NCI-H2227 treated with DMSO at 0.1 percent for 48 hours (cell line): ENCODE data around the gene MGAT4B.
"Not testable (repeated sequence)": the region's sequence is repeated elsewhere in the genome, so short reads cannot be mapped to it uniquely, and the experiment has no call there.

Experiments
- DNase-seq: peaks from one replicate; lab custom pipeline; 2025; lab: John Stamatoyannopoulos, UW

The MGAT4B gene

DNA sequence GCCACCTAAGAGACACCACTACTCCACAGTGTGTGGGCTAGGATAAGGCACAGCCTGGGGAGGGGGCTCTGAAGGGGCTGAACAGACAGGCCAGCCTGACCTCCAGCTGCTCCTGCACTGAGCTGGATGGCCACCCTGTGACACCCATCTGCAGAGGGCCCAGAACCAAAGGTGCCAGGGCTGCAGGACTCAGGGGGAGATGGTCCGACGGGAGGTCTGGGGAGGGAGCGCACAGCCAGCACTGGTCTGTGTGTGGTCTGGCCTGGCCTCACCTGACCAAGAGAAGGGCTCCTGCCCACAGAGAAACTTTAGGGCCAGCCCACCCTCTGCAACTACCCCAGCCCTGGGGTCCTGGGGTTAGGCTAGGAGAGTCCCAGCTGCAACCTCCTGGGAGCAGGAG, 12.1 kb downstream of the MGAT4B start:
- no peak for DNase-seq

DNA sequence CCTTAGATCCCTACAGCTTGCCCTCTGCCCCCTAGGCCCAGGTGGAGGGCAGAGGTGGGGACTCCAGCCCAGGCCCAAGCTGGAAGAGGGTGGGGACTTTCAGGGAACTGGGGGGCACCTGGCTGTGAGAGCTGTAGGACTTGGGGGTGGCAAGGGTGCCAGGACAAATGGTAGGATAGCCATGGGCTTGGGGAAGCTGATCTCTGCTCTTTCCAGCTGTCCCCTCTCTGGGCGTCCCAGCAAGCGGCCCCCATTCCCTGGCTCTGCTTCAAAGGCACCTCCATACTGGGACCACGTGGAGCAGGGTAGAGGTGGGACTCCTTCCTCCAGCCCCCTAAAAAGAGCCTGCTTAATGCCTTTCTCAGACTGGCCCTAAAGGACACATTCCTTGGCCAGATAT, 12.5 kb downstream of the MGAT4B start:
- no peak for DNase-seq

DNA sequence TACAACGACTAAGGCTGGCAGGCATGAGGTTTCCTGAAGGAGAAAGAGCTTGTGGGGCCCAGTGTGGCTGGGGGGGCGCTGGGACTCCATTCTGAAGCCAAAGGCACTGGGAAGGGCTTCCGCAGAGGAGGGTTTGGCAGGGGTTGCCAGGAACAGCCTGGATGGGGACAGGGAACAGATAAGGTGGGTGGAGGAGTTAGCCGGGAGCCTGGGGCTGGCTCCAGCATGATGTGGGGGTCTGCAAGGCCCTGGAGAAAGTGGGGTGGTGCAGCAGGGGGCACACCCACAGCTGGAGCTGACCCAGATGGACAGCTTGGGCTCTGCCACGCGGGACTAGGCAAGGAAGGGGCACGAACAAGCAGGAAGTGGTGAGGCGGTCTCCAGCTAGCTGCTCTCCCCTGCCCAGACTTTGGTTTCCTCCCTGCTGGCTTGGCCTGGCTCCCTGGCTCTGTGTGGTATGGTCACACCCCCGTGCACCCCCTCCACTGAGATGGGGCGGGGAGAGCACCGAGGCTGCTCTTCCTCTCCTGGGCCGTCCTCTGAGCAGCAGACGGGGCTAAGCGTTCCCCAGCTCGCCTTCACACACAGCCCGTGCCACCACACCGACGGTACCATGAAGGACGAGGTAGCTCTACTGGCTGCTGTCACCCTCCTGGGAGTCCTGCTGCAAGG, 13.1 kb downstream of the MGAT4B start, which contains the start of gene LTC4S:
Gene LTC4S (plus strand): TSS at position 519 of the 672 bp plus-strand sequence. CDS start 95 bp downstream, at position 614.
- DNase-seq: no peak

DNA sequence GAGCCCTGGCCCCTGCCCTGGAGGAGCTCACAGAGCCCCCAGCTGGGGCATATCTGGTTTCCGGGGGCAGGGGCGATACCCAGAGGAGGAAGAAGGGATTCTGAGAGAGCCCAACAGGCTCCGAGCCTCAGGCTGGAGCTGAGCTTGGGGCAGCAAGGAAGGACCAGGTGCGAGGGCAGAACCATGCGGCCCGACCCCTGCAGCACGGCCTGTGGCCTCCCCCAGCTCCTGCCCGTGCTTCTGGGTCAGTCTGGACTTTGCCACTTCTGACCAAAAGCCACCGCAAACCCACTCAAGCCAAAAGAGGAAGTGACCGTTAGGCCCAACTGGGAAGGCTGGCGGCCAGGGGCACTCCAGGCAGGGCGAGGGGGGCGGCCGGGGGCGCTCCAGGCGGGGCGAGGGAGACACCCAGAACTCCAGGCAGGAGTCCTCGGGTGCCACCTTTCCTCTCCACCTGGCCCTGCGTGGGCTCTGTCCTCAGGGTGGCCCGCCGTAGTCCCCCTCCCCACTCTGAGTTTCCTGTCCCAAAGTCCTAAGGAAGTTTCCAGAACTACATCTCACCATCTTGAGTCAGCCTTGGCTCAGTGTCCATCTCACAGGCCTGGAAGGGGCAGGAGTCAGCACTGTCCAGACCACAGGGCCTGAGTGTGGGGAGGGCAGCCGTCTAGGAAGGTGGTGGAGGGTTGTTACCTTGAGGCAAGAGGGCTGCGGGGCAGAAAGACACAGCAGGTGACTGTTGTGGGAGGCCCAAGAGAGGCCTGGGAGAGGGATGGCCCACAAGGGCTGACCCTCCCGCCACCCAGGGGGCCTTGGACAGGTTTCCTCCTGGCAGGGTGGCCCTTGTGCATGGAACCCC, 13.8 kb downstream of the MGAT4B start:
- DNase-seq: no peak

DNA sequence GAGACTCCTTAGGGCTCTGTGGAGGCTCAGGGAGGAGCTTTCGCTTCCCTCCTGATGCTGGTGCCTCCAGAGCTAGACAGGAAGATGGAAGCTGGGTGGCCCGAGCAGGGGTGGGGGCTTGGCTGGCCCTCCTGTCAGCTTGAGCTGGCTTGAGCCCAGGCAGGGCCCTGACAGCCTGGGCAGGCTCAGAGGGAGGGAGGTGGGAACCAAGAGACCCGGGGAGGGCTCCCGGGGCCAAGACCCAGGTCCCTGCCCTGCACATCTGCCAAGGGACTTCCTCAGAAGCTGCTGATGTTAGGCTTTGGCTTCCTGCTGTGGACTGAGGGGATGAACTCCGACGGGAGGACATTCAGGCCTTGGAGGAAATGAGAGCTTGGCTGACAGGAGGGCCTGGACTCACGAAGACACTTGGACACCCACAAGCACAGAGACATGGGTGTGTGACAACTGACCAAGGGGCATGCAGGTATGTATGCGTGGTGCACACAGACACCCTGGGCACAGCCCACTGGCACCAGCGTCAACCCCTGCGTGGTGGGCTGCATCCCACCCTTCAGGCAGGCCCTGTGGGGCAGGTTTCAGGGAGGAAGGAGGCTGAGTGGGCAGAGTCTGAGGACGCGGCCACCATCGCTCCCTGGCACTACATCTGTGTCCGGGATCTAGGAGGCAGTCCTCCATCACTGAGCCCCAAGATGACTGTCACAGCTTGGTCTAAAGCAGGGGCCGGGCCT, 14.6 kb downstream of the MGAT4B start:
- DNase-seq: no peak

DNA sequence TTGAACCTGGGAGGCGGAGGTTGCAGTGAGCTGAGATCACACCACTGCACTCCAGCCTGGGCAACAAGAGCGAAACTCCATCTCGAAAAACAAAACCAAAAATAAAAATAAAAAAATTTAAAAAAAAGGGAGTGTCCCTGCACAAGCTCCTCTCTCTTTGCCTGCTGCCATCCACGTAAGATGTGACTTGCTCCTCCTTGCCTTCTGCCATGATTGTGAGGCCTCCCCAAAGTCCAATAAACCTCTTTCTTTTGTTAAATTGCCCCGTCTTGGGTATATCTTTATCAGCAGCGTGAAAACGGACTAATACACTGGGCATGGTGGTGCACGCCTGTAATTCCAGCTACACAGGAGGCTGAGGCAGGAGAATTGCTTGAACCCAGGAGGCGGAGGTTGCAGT, 17.4 kb downstream of the MGAT4B start:
- not testable (repeated sequence) for DNase-seq

DNA sequence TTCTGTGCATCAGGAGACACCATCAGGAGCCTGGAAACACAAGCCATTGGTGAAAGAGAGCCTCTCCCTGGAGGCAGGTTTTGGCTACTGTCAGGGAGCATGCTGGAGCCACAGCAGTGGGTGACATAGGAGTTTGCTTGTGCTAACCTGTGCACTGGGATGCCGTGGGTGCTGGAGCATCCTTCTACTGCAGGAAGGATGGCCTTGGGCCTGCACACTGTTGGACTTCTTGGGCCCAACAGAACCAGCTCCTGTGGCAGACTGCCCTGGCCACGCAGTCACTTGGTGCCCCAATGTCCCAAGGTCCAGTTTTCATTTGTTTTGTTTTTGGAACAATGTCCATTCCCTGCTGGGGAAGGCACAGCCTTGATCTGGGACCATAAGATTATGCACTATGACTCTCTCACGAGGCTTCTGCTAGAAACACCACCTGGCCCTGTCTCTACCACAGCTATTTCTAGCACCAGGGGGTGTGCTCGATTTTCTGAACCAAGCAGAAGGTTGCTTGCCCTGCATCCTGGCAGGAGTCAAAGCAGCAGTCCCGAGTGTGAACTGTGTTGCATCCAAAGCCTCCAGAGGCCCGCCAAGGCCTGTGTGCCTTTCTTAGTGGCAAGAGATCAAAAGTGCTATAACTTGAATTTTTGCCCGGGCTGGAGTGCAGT, 18.3 kb downstream of the MGAT4B start:
- no peak for DNase-seq

DNA sequence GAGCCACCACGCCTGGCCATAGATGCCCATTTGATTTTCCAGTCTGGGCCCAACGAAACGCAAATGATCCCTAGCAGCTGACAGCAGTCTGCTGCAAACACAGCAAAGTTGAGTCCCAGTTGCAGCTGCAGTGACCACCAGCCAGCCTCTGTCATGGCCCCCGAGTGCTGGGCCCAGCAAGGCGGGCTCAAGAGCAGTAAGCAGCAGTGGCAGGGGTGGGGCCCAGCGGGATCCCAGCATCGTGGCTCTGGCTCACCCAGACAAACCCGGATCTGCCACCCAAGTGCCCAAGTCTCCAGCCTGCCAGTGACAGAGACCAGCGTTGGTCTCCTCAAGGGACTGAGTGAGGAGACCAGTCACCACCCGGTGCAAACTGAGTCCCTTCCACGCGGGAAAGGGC, 19.8 kb downstream of the MGAT4B start:
- DNase-seq: no peak

DNA sequence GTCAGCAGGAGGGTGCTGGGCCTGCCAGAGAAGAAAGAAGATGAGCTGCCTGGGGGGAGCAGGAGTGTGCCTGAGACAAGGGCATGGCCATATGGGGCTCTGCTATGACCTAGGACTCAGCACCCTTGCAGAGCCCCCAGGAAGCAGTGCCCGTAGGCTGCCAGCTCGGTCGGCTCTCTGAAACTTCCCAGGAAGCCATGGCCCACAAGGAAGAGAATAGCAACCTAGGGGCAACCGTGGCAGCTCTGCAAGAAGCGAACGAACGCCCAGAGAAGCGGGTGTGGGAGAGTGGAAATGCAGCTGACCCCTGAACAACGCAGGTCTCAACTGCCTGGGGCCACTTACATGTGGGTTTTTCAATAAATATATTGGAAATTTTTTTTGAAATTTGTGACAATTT, 23.5 kb downstream of the MGAT4B start:
- no peak for DNase-seq

DNA sequence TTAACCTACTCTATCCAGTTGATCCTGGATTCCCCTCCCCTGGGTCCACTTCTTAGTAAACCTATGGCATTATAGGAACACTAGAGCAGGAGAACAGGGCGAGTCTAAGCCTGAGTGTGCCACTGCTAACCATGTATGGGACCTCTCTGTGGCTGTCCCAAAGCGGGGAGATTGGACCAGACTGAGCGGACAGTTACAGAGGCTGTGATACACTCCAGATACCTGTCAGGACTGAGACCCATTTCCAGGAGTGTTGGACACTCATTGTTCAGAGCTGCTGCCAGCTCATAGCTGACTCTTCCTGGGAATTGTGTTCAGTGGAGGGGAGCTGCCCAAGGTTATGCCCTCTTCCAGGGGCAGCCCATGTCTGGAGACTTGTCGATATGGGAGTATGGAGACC, 24.8 kb downstream of the MGAT4B start:
- DNase-seq: no peak

DNA sequence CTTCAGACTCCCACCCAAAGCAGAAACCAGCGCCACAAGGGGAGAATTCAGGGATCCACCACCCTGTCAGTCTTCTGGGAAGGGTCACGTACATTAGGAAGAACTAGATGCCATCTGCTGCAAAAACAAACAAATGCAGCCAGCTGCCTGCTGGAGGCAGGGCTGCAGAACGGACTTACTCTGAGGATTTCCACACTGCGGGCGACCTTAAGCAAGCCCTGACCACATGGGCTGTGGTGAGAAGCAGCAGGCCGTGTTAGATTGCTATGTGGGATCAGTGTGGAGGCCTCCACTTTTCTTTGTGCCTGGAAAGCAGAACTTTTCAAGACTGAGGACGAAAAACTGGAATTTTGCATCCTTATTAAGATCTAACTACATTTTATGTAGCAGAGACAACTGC, 26.3 kb downstream of the MGAT4B start:
- DNase-seq: no peak

DNA sequence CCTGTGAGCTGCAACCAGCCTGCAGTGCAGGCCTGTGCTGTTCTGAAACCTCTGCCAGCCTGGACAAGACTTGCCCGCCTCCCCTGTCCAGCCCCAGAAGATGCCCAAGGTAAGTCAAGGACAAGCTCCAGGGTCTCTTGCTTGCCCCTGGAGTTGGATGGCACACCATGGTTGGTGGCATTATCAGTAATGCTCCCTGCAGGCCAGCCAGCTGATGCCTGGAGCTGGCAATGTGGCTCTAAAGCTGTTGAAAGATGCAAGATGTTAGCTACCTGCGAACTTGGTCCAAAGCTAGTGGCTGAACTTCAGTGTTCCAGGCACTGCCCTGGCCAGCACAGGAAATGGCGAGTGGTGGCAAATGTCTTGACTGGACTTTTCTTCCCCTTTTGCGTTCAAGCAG, 26.8 kb downstream of the MGAT4B start:
- DNase-seq: no peak

DNA sequence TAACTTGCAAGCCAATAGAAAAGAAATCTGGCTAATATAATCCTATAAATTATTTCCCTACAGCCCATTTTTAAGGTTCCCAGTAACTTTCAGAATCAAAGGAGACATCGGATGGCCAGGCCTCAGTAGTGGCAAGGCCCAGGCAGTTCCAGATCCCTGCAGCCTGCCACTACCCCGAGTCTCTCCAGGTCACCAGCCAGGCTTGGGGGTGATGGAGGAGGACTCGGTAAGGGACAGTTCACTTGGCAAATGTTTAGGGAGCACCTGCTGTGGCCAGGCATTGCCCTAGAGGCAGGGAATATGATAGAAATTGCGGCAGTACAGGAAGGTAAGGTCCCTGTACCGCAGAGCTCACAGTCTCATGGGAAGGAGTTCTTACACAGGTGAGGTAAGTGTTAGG, 28.1 kb downstream of the MGAT4B start:
- DNase-seq: no peak

DNA sequence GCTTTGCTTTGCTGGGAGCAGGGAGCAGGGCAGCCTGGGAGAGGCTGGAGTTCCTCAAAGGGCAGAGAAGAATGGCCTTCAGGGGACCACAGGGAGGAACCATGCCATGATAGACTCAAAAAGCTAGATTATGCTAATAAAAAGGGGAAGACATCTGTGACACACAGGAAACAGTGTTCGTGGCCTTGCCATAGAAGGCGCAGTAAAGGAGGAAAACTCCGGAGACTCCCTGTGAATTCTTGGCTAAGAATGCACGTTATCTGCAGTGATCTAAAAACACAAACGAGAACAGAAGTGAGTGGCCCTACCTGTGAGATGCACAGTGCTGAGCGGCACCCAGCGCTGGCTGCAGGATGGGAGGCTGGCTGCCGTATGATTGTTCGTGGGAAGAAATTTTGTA, 28.8 kb downstream of the MGAT4B start:
- no peak for DNase-seq

DNA sequence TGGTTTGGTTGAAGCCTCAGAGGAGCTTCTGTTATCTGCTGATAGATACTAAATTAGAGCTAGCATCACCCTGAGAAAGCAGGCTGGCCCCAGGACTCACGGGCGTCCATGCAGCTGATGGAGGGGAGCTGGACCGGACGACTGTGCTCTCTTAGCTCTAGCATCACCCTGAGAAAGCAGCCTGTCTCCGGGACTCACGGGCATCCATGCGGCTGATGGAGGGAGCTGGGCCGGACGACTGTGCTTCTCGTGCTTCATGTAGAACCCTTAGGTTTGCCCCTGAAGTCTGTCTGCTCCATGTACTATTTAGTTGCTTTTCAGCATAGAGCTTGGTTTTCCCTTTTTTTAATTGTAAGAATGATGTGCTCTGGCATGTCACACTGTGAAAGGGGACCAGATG, 29.2 kb downstream of the MGAT4B start:
- DNase-seq: no peak

DNA sequence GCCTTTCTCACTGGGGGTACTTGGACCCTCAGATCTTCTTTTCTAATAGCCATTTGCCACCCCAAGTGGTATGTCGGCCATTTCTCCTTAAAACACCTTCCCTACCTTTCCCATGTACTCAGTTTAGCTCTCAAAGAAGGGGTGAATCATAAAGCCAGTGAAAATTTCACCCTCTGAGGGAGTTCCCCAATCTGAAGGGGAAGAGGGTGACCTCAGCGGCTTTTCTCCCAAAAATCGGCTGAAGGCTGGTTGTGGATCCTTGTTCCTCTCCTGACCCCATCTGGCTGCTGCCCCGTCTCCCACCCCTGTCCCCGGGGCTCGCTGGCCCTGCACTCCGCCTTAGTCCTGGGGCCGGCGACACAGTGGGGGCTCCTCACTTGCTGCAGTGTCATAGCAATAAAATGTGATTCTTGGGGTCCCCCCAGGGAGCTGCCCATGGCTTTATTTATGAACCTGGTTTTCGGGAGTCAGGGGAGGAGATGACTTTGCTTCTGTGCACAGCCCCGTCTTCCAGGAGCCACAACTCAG, 30.2 kb downstream of the MGAT4B start:
- no peak for DNase-seq

DNA sequence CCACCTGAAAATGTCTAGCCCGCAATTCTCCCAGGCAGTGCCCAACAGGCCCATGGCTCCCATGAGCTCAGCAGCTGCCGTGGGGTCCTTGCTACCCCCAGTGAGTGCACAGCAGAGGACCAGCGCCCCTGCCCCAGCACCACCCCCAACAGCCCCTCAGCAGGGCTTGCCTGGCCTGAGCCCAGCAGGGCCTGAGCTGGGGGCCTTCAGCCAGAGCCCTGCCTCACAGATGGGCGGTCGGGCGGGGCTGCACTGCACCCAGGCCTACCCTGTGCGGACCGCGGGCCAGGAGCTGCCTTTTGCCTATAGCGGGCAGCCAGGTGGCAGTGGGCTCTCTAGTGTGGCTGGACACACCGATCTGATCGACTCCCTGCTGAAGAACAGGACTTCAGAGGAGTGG, 32.2 kb downstream of the MGAT4B start:
- DNase-seq: no peak

DNA sequence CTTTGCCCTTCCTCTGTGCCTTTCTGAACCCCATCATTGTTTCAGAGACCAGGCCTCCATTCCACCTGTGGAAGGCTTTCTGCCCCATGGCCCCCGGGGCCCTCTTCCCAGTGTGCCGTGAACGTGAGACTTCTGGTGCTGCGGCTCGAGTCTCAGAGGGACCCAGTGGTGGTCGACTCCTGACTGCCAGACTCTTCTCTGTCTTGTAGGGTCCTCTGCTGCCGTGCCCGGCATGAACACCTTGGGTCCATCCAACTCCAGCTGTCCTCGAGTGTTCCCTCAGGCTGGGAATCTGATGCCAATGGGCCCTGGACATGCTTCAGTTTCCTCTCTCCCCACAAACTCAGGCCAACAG, 33.0 kb downstream of the MGAT4B start:
- no peak for DNase-seq

DNA sequence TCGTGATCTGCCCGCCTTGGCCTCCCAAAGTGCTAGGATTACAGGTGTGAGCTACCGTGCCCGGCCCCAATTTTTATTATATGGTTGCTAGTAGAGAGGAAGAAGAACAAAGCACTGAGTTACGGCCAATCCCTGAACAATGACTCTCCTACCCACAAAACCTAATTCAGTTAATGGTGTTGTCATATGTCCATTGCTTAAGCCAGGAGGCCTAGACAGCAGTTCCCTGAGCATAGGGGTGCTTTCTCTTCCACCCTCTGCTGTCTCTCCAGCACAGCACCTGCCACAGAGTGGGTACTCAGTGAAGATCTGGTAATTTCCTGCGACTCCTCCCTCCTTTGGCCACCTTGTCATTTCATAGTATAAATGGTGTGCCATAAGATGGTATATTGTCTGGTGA, 34.3 kb downstream of the MGAT4B start:
- DNase-seq: no peak

DNA sequence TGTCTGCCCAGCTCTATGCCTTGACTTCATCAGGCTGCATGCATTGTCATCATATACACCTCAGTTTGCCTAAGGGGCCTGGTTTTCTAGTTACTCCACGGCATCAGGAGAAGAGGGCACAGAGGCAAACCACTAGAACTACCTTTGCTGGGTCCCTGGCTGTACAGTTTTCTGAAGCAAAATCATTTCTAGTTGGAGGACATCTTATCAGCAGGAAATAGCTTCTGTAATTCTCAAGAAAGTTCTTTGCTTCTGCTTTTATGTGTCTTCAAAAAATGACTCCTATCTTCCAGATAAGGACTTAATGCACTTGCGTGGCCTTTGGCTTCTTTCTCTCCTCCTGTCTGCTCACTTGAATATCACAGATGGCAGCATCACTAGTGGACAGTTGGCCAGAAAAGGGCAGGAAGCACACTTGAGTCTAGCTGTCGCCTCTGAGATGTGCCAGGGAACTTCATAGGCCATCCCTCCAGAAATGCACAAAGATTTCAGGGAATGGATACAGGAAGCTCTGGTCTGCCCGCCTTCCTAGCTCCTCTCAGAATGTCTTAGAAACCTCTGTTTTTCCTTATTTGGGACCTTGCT, 35.3 kb downstream of the MGAT4B start:
- no peak for DNase-seq

DNA sequence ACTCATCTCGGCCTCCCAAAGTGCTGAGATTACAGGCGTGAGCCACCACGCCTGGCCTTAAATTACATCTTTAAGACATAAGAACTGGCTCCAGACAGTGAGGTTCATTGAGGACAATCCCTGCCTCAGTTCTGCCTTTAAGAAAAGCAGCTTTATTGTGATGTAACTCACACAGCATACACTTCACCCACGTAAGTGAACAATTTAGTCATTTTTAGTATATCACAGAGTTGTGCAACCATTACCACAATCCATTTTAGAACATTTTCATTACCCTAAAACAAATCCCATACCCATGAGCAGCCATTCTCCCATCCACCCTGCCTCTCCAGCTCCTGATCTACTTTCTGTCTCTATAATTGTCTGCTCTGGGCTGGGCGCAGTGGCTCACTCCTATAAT, 36.9 kb downstream of the MGAT4B start:
- DNase-seq: no peak

DNA sequence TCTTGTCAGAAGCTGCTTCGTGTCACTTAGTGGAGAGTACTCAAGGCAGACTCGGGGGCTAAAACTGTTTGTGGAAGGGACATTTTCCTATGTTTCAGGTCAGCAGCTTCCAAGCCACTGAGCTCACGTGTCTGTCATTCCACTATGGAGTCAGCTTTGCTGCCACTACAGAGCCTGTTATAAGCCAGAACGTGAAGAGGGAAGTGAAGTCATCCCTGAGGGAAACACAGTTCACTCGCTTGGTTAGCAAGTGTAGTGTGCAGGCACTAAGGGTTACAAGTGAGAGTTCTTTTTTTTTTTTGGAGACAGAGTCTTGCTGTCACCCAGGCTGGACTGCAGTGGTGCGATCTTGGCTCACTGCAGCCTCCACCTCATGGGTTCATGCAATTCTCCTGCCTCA, 37.4 kb downstream of the MGAT4B start:
- DNase-seq: no peak
